Measurements from ENCODE around the gene DNAH1.

- TF ChIP-seq CTCF (conservative IDR thresholded peaks at IDR 0.05; ENCODE audit: low read depth, low read length) (no peak), RAD21 (IDR thresholded peaks at IDR 0.05; ENCODE audit: low read length) (no peak), RFX5 (IDR thresholded peaks at IDR 0.05; ENCODE audit: low read depth, low read length) (no peak), POLR2A (IDR thresholded peaks at IDR 0.05; ENCODE audit: low read depth, low read length) (no peak), MXI1 (IDR thresholded peaks at IDR 0.05; ENCODE audit: borderline replicate concordance, low read depth, low read length) (no peak), RCOR1 (IDR thresholded peaks at IDR 0.05; ENCODE audit: insufficient replicate concordance, low read length) (no peak), NFE2L2 (IDR thresholded peaks at IDR 0.05; ENCODE audit: low read depth, low read length) (no peak), FOS (IDR thresholded peaks at IDR 0.05; ENCODE audit: low read depth, low read length) (no peak)
Measured at GRCh38 chr3:52311576-52312119, 4.5 kb upstream of the DNAH1 start.
